ENCODE results near the gene FN3KRP.
"Not testable (repeated sequence)": the region's sequence is repeated elsewhere in the genome, so short reads cannot be mapped to it uniquely, and the experiment has no call there.

FN3KRP gene

DNA sequence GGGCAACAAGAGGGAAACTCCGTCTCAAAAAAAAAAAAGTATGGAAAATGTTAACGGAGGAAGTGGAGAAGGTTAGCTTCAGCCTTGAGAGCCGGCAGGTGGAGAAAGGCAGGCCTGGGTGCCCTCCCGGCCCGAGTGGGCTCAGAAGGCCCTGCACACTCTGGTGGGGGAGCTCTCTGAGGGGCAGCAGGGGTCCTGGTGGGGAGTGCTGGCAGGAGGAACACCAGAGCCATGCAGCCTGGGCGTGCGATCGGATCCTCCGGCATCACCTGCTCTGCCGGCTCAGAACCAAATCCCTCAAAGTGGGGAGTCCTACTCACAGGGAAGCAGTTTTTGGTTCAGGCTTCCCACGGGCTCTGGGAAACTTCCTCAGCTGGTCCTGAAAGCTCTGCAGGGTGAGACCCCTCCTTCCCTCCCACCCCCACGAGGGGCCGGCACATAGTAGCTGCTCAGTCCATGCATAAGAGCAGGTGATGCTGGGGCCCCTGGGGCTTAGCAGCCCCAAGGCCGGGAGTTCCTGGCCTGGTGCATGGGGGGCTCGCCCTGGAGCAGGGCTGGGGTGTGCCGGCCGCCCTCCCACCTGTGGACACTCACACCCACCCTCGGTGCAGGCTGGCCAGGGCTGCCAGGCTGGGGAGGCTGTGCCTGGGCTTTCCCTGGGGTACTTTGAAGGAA, 20.1 kb downstream of the FN3KRP start:
- TF ChIP-seq ZNF274 (IDR thresholded peaks at IDR 0.05; ENCODE audit: low read depth, low read length), result no peak
- H3K4me3 ChIP-seq (ENCODE audit: low read length), result no peak overlapping the region

DNA sequence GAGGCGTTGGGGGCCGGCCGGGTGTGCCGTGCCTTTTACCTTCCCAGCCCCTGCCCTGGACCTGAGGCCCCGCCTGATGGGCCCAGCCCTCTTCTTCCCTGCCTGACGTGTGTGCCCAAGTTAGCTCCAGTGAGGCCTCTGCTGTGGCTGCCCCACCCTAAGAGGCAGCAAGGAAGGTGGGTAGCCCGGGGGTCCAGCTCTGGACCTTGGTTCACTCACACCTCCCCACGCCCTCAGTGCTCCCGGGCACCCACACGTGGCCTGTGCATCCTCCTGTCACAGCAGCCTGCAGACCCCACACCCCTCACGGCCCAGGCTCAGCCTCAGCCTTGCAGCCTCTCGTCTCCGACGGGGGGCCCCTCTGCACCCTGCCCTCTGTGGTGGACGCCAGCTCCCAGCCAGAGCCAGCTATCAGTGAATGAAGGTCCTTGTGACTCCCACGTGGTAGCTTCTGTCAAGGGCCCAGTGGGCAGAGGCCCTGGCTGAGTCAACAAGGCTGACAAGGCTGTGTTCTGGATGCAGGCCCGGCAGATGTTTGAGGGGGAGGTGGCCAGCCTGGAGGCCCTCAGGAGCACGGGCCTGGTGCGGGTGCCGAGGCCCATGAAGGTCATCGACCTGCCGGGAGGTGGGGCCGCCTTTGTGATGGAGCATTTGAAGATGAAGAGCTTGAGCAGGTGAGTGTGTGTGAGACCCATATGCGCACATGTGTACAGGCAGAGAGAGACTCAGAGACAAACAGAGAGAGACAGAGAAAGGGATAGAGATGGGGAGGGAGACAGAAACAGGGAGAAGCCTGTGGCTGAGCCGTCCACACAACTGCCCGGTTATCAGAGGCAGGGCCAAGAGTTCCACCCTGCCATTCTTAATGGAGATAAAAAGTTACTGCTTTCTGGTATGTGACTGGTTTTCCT, 21.7 kb downstream of the FN3KRP start:
- TF ChIP-seq ZNF274 (IDR thresholded peaks at IDR 0.05; ENCODE audit: low read depth, low read length), result no peak
- H3K4me3 ChIP-seq (ENCODE audit: low read length), result no peak overlapping the region

DNA sequence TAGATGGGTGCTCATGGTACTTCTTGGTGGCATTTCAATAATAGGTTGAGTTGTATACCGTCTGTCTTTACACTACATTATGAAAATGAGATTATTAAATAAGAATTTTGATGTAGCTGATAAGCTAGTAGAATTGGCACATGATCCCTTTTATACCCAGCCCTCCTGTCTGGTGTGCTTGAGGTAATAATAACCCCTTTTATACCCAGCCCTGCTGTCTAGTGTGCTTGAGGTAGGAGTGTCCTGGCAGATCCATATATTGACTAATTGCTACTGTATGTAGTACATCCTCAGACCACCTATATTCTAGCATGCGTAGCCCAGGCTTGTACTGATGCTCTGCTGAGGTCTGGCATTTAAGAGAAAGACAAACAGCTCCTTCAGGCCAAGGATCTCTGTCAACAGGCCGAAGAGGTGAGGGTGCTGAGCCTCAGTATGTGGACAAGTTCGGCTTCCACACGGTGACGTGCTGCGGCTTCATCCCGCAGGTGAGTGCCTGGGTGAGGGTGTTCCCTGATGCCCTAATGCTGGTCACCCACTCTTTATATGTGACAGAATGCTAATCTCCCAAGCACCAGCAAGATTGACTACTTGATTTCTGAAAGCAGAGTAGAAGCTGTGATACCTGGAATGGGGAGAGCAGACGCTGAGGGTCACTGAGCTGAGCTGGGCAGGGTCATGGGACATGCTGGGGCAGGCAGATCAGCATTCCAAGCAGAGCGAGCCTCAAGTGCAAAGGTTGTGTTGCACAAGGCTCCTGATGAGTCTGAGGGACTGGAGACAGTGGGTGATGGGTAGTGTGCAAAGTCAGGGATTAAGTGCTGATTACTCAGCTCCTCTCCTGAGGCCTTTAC, 24.6 kb downstream of the FN3KRP start:
- H3K4me3 ChIP-seq (ENCODE audit: low read length), result no peak overlapping the region
- no peak for TF ChIP-seq ZNF274 (IDR thresholded peaks at IDR 0.05; ENCODE audit: low read depth, low read length)

DNA sequence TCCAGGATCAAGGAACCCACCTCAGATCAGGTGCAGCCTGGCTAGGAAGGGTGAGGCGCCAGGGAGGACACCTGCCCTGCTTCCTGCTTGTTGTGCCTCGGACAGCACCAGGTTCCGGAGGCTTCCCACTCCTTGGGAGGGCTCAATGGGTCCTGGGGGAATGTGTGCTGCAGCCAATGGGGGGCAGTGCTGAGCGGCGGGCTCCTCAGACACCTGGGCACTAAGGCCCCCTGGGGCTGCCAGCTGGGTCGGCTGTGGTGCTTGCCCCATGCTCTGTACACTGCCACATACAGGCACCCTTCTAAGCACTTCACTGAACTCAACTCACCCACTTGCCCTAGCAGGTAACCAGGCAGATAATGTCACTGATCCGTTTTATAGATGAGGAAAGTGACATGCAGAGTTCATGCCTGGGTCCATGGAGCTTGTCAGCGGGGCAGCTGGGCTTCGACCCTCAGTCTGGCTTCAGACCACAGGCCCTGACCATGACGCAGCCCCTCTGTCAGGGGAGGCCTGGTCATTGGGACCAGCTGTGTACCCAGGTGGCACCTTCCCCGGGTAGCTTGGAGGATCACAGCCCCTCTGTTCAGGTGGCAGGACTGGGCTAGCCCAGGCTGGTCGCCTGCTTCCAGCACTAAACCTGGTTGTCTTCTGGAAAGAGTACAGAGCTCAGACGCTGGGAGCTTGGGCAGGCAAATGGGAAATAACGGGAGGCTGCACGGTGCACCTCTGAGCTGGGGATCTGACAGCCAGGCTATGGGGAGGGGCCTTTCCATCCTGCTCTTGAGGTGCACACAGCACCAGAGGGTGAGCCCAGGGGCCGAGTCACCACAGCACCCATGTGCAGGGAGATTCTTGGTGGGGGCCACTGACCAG, 27.1 kb downstream of the FN3KRP start:
- TF ChIP-seq ZNF274 (IDR thresholded peaks at IDR 0.05; ENCODE audit: low read depth, low read length), result no peak
- H3K4me3 ChIP-seq (ENCODE audit: low read length), result no peak overlapping the region

DNA sequence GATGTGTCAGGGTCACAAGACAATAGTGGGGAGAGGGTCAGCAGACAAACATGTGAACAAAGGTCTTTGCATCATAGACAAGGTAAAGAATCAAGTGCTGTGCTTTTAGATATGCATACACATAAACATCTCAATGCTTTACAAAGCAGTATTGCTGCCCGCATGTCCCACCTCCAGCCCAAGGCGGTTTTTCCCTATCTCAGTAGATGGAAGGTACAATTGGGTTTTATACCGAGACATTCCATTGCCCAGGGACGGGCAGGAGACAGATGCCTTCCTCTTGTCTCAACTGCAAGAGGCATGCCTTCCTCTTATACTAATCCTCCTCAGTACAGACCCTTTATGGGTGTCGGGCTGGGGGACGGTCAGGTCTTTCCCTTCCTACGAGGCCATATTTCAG, 28.2 kb downstream of the FN3KRP start:
- not testable (repeated sequence) for H3K4me3 ChIP-seq (ENCODE audit: low read length)

DNA sequence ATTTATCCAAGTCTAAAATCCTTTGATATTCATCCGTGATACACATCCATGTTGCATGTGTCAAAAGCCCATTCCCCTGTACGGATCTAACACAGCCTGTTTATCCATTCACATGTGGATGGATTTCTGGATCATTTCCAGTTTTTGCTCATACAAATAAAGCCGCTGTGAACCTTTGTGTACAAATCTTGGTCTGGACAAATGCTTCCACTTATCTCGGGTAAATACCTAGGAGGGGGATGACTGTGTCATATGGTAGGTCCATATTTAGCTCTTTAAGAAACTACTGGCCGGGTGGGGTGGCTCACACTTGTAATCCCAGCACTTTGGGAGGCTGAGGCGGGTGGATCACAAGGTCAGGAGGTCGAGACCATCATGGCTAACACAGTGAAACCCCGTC, 29.0 kb downstream of the FN3KRP start:
- no peak overlapping the region for H3K4me3 ChIP-seq (ENCODE audit: low read length)
- no peak for TF ChIP-seq ZNF274 (IDR thresholded peaks at IDR 0.05; ENCODE audit: low read depth, low read length)

DNA sequence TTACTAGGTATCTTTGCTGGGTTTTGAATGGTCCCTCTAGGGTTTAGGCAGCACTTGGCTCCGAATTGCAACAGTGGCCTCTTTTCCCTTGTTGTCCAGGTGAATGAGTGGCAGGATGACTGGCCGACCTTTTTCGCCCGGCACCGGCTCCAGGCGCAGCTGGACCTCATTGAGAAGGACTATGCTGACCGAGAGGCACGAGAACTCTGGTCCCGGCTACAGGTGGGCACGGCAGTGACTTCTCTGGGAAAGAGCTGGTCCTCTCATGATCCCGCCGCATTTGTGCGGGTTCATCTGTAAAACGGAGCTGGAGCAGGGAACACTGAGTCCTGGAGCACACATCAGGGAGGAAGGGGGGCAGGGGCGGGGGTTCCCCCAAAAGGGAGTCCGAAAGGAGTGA, 32.2 kb downstream of the FN3KRP start:
- no peak for TF ChIP-seq ZNF274 (IDR thresholded peaks at IDR 0.05; ENCODE audit: low read depth, low read length)
- no peak overlapping the region for H3K4me3 ChIP-seq (ENCODE audit: low read length)

DNA sequence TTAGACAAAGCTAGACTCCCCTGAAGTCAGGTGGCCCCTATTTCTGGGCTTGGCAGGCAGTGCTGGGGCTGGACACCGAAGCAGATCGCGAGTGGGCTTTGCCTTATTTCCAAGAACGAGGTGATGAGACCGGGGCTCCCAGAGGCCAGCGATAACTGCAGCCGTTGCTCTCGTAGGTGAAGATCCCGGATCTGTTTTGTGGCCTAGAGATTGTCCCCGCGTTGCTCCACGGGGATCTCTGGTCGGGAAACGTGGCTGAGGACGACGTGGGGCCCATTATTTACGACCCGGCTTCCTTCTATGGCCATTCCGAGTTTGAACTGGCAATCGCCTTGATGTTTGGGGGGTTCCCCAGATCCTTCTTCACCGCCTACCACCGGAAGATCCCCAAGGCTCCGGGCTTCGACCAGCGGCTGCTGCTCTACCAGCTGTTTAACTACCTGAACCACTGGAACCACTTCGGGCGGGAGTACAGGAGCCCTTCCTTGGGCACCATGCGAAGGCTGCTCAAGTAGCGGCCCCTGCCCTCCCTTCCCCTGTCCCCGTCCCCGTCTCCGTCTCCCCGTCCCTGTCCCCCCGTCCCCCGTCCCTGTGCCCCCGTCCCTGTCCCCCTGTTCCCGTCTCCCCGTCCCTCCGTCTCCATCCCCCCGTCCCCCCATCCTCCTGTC, 33.9 kb downstream of the FN3KRP start:
- TF ChIP-seq ZNF274 (IDR thresholded peaks at IDR 0.05; ENCODE audit: low read depth, low read length), result no peak
- no peak overlapping the region for H3K4me3 ChIP-seq (ENCODE audit: low read length)

DNA sequence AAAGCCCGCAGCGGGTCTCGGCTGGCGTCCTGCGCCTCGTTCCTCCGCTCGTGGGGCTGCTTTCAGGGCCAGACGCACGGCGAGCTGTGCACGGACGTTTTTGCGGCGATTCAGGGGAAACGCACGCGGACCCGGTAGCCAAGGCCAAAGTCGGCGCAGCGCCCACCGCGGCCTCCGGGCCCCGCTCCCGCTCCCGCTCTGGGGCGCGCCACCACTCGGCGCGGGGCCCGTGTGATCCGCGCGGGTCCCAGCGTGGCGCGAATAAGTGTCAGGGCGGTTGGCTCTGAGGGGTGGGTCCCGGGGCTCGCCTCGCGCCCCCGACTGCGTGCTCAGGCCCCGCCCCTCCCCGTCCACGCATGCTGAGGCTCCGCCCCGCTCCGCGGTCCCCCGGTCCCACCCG, 34.7 kb downstream of the FN3KRP start:
- H3K4me3 ChIP-seq (ENCODE audit: low read length), result peak overlapping the region; percentile 72; the same call in 1 of the 2 replicates
- TF ChIP-seq ZNF274 (IDR thresholded peaks at IDR 0.05; ENCODE audit: low read depth, low read length), result no peak

DNA sequence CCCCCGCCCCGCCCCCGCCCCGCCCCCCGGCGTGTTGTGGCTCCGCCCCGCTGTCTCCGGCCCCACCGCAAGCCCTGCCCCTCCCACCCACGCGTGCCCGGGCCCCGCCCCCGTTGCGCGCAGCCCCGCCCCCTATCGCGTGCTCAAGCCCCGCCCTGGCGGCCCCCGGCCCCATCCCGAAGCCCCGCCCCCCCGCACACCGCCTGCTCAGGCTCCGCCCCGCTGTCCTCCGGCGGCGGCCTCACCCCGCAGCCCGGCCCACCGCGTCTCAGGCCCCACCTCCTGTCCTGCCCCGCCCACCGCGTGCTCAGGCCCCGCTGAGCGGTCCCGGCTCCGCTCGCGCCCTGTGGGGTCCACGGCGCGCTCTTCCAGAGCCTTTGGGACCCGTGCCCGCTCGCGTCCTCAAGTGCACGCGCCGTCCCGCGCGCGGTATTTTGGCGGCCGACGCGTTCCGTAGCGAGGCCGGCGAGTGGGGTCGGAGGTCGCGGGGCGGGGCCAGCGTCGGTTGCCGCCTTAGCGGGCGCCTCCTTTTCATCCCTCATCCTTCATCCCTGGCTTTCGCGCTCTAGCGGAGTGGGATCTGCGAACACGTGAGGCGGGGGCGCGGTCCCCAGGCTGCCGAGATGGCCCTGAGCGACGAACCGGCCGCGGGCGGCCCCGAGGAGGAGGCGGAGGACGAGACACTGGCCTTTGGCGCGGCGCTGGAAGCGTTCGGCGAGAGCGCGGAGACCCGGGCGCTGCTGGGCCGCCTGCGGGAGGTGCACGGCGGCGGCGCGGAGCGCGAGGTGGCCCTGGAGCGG, 35.3 kb downstream of the FN3KRP start, which contains the start of gene TBCD:
Gene TBCD, plus strand, starts transcription at position 495 of the 800 bp plus-strand sequence. Its CDS starts 129 bp downstream, at position 624.
- peak within 1 kb of the TSS; percentile 90 for H3K4me3 ChIP-seq (ENCODE audit: low read length)
- no peak for TF ChIP-seq ZNF274 (IDR thresholded peaks at IDR 0.05; ENCODE audit: low read depth, low read length)

DNA sequence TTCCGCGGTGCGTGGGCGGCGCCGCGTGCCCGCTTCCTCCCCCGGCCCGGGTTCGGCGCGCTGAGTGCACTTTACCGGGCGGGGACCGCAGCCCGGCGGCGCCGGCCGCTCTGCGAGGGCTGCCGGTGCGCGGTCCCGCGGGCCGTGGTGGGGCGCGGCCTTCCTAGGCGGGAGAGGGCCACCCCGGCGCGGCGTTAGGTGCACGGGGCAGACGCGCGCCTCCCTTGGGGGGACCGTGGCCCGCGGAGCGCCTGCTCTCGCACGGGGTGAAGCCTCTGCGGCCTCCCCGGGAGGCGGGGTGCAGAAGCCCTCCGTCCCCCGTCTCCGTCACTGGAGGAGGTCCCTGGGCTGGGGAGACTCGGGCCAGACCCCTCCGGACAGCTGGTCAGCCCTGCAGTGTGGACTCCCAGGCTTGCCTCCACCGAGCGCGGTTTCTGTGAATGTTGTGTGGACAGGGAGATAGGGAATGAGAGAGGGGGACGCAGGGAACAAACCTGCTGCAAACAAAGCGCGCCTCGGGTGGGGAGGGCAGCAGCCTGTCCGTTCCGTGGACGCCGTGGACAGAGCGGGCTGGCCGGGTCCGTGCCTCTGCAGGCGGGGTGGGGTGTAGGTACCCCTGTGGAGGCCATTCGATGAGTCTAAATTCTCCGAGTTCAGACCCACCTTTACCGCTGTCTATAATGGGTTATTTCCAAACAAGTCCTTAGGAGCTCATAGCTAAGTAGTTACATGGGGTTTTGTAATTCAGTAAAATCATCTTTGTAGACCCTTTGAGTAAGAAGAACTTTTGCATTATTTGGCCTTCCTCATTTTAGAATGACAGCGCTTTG, 36.1 kb downstream of the FN3KRP start:
- peak overlapping the region; percentile 90 for H3K4me3 ChIP-seq (ENCODE audit: low read length)
- TF ChIP-seq ZNF274 (IDR thresholded peaks at IDR 0.05; ENCODE audit: low read depth, low read length), result no peak

DNA sequence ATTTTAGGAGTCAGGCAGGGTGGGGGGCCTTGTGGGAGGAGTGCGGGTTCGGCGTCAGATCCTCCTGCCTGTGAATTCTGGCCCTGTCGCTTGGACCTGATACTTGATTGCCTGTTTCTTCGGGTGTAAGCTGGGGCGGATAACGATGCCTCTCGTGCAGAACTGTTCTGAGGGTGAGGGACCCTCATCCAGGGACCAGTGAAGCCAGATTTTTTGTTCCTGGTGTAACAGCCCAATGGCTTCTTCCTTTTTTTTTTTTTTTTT, 36.6 kb downstream of the FN3KRP start:
- TF ChIP-seq ZNF274 (IDR thresholded peaks at IDR 0.05; ENCODE audit: low read depth, low read length), result no peak
- peak overlapping the region; percentile 90; the same call in 1 of the 2 replicates for H3K4me3 ChIP-seq (ENCODE audit: low read length)
